OCI-LY3 (cell line): ENCODE data around the gene SLC16A11.

Experiments
- CTCF ChIP-seq: fragments of 200-600, 300-600 bp; sonication (generic); IDR thresholded peaks from 2 replicates; pipeline ENCODE4 v1.5.1; 2014; ENCODE audit warnings: antibody characterized with exemption, low read length, low read depth
- EZH2phosphoT487 ChIP-seq: fragments of 200-600 bp; shearing (Covaris generic); IDR thresholded peaks from 2 replicates; pipeline ENCODE4 v1.6.1; 2018; ENCODE audit warnings: antibody characterized with exemption, mixed run types, low read depth

GRCh38 chr17:7017827-7018200, 26.1 kb downstream of the SLC16A11 start:
- TF ChIP-seq CTCF = no peak
- TF ChIP-seq EZH2phosphoT487 = no peak
